ENCODE data around the gene IPO4. TPM values are rescaled to one million over a fixed set of nuclear protein-coding genes. Genes with fewer than 3 reads are reported as not detected.
A peak's percentile ranks its signal among the peaks of the same experiment; 100 is the strongest.

IPO4 gene
- total and polyA plus RNA-seq, 2 of the 13 experiments (the other 11 are each of a cell fraction or from before 2014, with no cell fraction given) = 39.0 to 179 TPM

- no peak for TF ChIP-seq JUNB (CRISPR knock-in tag; IDR thresholded peaks at IDR 0.05; ENCODE audit: borderline replicate concordance)
- TF ChIP-seq SRSF4 (IDR thresholded peaks at IDR 0.05; ENCODE audit: low read depth, low read length, poor library complexity, severe bottlenecking) = no peak
- TF ChIP-seq ZSCAN9 (CRISPR knock-in tag; IDR thresholded peaks at IDR 0.05; ENCODE audit: borderline replicate concordance) = no peak
- peak; percentile 21; the same call in 1 of the 2 replicates for TF ChIP-seq ZNF772 (CRISPR knock-in tag; IDR thresholded peaks at IDR 0.05)
- no peak for TF ChIP-seq ARNT (IDR thresholded peaks at IDR 0.05)
- peak; percentile 75 for TF ChIP-seq TAF1 (CRISPR knock-in tag; IDR thresholded peaks at IDR 0.05)
- TF ChIP-seq ZNF232 (CRISPR knock-in tag; IDR thresholded peaks at IDR 0.05; ENCODE audit: borderline replicate concordance) = peak; percentile 49
- TF ChIP-seq PLRG1 (conservative IDR thresholded peaks at IDR 0.05) = no peak
Measured at GRCh38 chr14:24146978-24147760, 41.4 kb downstream of the IPO4 start, which contains the start of gene RNF31 (continued).

GRCh38 chr14:24146453-24146977, 42.1 kb downstream of the IPO4 start, which contains the start of gene PSME2:
PSME2 (minus strand) TSS chr14:24146610; CDS start chr14:24146581, 29 bp downstream.
- Histone ChIP-seq H3K4me2 (ENCODE audit: low read depth, low read length) (peak within 1 kb of the TSS; percentile 98), H3K9me3 (ENCODE audit: low read length) (no peaks in the 10 kb centered on the region), H3K36me3 (replicated peaks in 1 of 2; ENCODE audit: control insufficient read depth in 1 of 2, insufficient read depth in 2 of 2, low read length in 2 of 2) (peaks cover 33 to 48% of the 10 kb centered on the region in 2 experiments), H3K4me1 (ENCODE audit: insufficient read depth, low read length) (peaks cover 63% of the 10 kb centered on the region), H3K79me2 (ENCODE audit: insufficient read depth, low read length) (peaks cover 40% of the 10 kb centered on the region), H2AFZ (ENCODE audit: low read length) (peak within 1 kb of the TSS; percentile 21), H3K27me3 (ENCODE audit: control insufficient read depth in 1 of 2, insufficient read depth in 2 of 2, low read length in 2 of 2) (peaks cover 0 to 3% of the 10 kb centered on the region in 2 experiments; a peak in 1 of 5 replicates), H3K9ac (ENCODE audit: insufficient read depth, low read depth, low read length) (peak within 1 kb of the TSS; percentile 95), H3K27ac (ENCODE audit: extremely low read length, insufficient read depth, low read length) (peak within 1 kb of the TSS; percentile 76), H3K4me3 (replicated peaks in 1 of 3; ENCODE audit: insufficient read depth in 1 of 3, low read depth in 2 of 3, low read length in 3 of 3) (peak within 1 kb of the TSS; percentile 91 to 100 (median 96)), H4K20me1 (ENCODE audit: insufficient read depth, low read length) (peaks cover 7% of the 10 kb centered on the region; the same call in 1 of the 2 replicates)
- intact Hi-C loops (cut with micrococcal nuclease; ENCODE audit: unreplicated experiment) (loop anchor here (1.0 kb wide), 3 partner anchors 15 to 42 kb away; partner anchors contain the start of genes DCAF11, IPO4, IRF9 and NRL), in situ Hi-C loops (cut with HindIII; ENCODE audit: extremely low pct_ligation_motif_present, low pct_unique_long_range_greater_than_20kb) (loop anchor here (25.0 kb wide), 1 partner anchor 834 kb away; the partner anchor contains the start of genes BCL2L2, PABPN1 and PPP1R3E)
- BruUV-seq (replicated peaks) = no TSS peak
- WGBS (ENCODE audit: low lambda C conversion rate) = under 1% methylated on average over 25 of the region's 25 CpGs
- FAIRE-seq (no peak), DNase-seq (ENCODE audit: low spot score) (peak; percentile 100), ATAC-seq (peak; percentile 82)
- POLR2A ChIA-PET = interaction anchor here (0.6 to 8.5 kb wide), 66 partner anchors 11 to 1557 kb away, joined by 3 to 279 read pairs (median 5); partner anchors contain the start of genes ACIN1, BCL2L2, C14orf119 and CARMIL3
- CTCF ChIA-PET (ENCODE audit: low intra/inter-chr PET ratio, low total read pairs) = no interaction called here
- TF ChIP-seq KDM6A (CRISPR knock-in tag; IDR thresholded peaks at IDR 0.05; ENCODE audit: low read depth) = peak; percentile 64; the same call in 1 of the 2 replicates
- 0 out of 2 replicates have a peak, but pooled peaks have one; percentile 91 for TF ChIP-seq MZF1 (CRISPR knock-in tag; IDR thresholded peaks at IDR 0.05; ENCODE audit: borderline replicate concordance)
- 0 out of 2 replicates have a peak, but pooled peaks have one; percentile 34 for TF ChIP-seq PBX2 (CRISPR knock-in tag; IDR thresholded peaks at IDR 0.05)
- TF ChIP-seq PRPF4 (IDR thresholded peaks at IDR 0.05; ENCODE audit: low read depth, low read length, poor library complexity, severe bottlenecking) = no peak
- no peak for TF ChIP-seq ZNF543 (CRISPR knock-in tag; IDR thresholded peaks at IDR 0.05)
- TF ChIP-seq TEAD3 (CRISPR knock-in tag; optimal IDR thresholded peaks at IDR 0.05; ENCODE audit: borderline replicate concordance) = peak; percentile 55
- no peak; the same call in 1 of the 2 replicates for TF ChIP-seq EED (CRISPR knock-in tag; IDR thresholded peaks at IDR 0.05)
- TF ChIP-seq ZNF460 (CRISPR knock-in tag; IDR thresholded peaks at IDR 0.05; ENCODE audit: borderline replicate concordance) = no peak
- TF ChIP-seq AGO1 (IDR thresholded peaks at IDR 0.05; ENCODE audit: low read depth, low read length, poor library complexity, severe bottlenecking) = no peak
- TF ChIP-seq ZNF503 (CRISPR knock-in tag; IDR thresholded peaks at IDR 0.05) = no peak
- no peak for TF ChIP-seq ZNF780A (CRISPR knock-in tag; IDR thresholded peaks at IDR 0.05)
- no peak for TF ChIP-seq SMC3 (IDR thresholded peaks at IDR 0.05; ENCODE audit: low read length)
- TF ChIP-seq NR2F6 (IDR thresholded peaks at IDR 0.05) = no peak
- TF ChIP-seq NR2F6 (CRISPR knock-in tag; IDR thresholded peaks at IDR 0.05) = no peak; the same call in 1 of the 2 replicates

Data from HepG2 (cell line).